IPS-15b (cell line): ENCODE measurements around the gene KRT16.

Experiments used
- H3K27me3 ChIP-seq: one replicate; pipeline ENCODE4 v1.6.1; 2013; ENCODE audit warnings: low read length; ENCODE audit not compliant: control insufficient read depth, insufficient read depth
- H3K36me3 ChIP-seq: one replicate; pipeline ENCODE4 v1.6.1; 2013; ENCODE audit warnings: low read length; ENCODE audit not compliant: control insufficient read depth, insufficient read depth
- H3K4me1 ChIP-seq: one replicate; pipeline ENCODE4 v1.6.1; 2013; ENCODE audit warnings: mild to moderate bottlenecking, low read length; ENCODE audit not compliant: control insufficient read depth, insufficient read depth
- H3K4me3 ChIP-seq: one replicate; pipeline ENCODE4 v1.5.1; 2013; ENCODE audit warnings: low read depth, low read length
- H3K9ac ChIP-seq: one replicate; pipeline ENCODE4 v1.6.1; 2013; ENCODE audit warnings: low read depth, mild to moderate bottlenecking, low read length
- H3K9me3 ChIP-seq: one replicate; pipeline ENCODE4 v1.6.1; 2013; ENCODE audit warnings: mild to moderate bottlenecking, low read length; ENCODE audit not compliant: control insufficient read depth, insufficient read depth

KRT16 gene

DNA sequence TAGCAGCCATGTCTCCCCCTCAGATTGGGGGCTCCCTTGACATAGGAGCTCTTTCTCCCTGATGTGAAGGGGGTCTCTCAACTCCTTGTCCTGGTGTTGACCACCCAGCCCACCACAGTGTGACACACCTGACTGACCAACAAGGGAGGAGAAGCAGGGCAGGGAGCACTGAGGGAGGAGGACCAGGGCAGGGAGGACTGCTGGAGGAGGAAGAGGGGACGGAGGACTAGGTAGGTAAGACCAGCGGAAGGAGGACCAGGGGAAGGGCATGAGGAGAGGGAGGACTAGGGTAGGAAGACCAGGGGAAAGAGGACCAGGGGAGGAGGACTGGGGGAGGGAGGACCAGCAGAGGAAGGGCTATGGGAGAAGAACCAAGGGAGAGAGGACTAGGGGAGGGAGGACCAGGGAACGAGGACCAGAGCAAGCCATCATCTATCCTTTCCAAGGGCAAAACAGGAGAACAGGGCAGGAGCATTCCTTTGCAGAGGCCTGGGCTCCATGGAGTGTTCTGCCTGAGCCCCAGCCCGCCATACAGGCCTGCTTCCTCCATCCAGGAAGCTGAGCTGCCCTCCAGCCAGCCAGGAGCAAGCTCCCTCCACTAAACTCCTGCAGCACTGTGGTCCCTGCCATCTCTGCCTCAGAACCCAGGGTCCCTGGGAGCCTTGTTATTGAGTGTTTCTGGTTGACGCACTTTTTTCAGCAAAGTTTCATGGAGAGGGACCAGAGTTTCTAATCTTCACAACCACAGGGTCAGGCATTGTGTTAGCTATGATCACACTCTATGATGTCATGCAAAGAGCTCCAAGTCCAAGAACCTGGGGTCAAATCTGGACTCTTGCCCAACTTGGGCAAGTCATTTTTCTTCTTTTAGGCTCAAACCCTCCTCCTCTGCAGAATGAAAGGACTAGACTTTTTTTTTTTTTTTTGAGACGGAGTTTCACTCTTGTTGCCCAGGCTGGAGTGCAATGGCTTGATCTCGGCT lies 27.2 kb upstream of the KRT16 start:
- Histone ChIP-seq H3K4me1 (no peaks in the 10 kb centered on the region), H3K27me3 (no peaks in the 10 kb centered on the region), H3K9ac (no peak overlapping the region), H3K36me3 (no peaks in the 10 kb centered on the region), H3K4me3 (no peak overlapping the region), H3K9me3 (no peaks in the 10 kb centered on the region)

DNA sequence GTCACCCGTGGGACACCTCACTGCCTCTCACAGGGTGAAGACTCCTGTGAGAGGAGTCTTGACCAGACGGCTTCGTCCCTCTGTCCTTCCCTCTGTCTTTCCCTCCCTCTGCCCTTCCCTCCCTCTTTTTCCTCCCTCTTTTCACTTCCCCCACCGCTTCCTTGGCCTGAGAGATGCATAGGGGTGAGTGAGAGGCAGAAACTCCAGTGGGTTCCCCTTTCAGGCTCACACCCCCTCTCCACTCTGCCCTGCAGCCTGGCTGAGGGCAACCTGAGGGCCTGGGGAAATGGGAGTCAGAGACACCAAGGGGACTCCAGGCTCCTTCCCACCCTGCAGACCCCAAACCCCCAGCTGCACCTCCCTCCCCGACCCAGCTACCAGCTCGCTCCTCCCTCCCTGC lies 26.4 kb upstream of the KRT16 start:
- Histone ChIP-seq H3K4me3 (no peak overlapping the region), H3K4me1 (no peaks in the 10 kb centered on the region), H3K9ac (no peak overlapping the region), H3K27me3 (no peaks in the 10 kb centered on the region), H3K36me3 (no peaks in the 10 kb centered on the region), H3K9me3 (no peaks in the 10 kb centered on the region)

DNA sequence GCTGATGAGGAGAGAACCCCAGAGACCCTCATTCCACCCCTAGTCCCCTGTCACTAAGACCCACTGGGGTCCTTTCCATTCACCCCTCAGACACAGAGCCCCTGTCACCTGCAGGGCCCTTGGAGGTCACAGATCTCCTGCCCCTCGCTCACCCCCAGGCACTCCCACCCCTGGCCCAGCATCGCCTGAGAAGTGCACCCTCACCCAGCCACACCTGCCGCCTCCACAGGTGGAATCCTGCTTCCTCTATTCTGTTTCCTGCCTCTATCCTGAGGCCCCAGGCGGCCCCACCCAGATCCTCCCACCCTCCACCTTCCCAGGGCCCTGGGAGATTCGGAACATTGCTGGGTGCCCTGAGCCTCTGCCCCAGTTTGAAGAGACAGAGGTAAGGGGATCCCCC lies 25.6 kb upstream of the KRT16 start:
- no peaks in the 10 kb centered on the region for H3K27me3 ChIP-seq
- no peaks in the 10 kb centered on the region for H3K9me3 ChIP-seq
- H3K4me3 ChIP-seq = no peak overlapping the region
- H3K36me3 ChIP-seq = no peaks in the 10 kb centered on the region
- no peak overlapping the region for H3K9ac ChIP-seq
- no peaks in the 10 kb centered on the region for H3K4me1 ChIP-seq

DNA sequence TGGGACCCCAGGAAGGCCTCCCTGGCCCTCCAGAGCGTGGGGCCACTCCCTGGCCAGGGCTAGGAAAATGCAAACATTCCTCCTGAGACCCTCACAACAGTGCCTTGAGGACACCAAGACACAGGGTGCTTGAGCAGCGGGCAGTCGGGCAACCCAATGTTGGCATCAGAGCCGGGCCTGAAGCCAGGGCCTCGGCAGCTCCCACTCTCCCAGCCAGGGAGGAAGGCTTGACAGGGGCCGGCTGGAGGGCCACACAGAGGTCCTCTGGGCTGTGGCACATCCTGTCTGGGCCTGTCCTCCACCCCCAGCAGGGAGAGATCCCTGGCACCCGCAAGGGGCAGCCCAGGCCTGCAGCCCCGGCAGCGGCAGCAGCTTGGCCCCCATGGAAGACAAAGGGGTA lies 24.1 kb upstream of the KRT16 start:
- Histone ChIP-seq H3K4me1 (no peaks in the 10 kb centered on the region), H3K9ac (no peak overlapping the region), H3K4me3 (no peak overlapping the region), H3K9me3 (no peaks in the 10 kb centered on the region), H3K27me3 (no peaks in the 10 kb centered on the region), H3K36me3 (no peaks in the 10 kb centered on the region)

DNA sequence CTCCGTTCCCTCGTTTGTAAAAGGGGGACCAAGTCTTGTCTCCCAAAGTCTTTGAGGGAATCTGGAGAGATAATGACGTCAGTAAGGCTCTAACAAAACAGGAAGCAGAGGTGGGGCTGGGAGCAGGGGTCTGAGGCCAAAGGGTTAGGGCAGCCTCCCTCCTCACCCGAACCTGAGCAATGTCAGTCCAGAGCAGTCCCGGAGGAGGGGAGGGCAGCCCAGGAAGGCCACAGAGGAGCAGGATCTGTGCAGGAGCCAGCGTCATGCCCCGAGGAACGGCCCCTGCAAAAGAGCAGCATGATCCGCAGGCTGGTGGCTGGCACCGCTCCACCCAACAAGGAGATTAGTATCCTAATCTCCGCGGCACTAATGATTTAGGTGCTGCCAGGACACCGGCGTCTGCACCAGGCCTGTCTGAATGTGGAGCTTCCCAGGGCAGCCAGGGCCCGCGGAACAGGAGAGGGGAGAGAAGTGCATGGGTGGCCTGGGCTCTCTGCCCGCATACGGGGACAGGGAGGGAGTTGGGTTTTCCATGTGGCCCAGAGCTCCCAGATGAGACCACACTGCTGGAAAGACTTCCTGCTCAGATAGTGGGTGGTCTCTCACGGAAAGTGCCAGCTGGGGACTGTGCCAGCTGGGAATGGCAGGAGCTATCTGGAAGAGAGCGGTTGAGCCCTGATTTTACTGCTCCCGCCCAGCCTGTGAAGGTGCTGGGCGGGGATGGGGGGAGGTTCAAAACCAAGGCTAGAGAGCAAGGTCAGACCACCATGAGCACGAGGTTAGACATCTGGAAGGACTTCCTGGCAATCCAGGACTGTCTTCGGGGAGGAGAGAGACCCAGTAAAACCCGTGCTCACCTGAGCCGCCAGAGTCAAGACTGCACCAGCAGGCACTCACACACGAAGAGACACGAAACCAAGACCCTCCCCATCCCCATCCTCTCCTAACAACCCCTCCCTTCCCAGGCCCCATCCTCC lies 22.8 kb upstream of the KRT16 start:
- H3K9me3 ChIP-seq = no peaks in the 10 kb centered on the region
- no peaks in the 10 kb centered on the region for H3K4me1 ChIP-seq
- H3K4me3 ChIP-seq = no peak overlapping the region

DNA sequence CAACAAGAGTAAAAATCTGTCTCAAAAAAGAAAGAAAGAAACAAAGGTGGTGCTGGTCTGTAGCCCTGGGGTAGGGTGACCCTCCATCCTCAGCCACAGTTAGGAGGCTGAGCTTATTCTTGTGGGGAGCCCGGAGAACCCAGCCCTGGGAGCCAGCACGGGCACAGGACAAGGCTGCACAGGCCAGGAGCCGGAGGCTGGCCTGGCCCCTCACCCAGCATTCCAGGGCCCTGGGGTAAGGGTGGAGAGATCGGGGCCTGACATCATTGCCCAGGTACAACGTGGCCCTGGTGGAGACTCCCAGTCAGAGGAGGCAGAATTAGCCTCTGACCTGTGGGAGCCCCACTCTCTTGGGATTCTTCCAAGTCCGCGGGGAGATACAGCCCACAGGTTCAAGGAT lies 22.1 kb upstream of the KRT16 start:
- H3K27me3 ChIP-seq = no peaks in the 10 kb centered on the region
- H3K9ac ChIP-seq = no peak overlapping the region
- H3K4me1 ChIP-seq = no peaks in the 10 kb centered on the region
- H3K9me3 ChIP-seq = no peaks in the 10 kb centered on the region
- no peak overlapping the region for H3K4me3 ChIP-seq
- H3K36me3 ChIP-seq = no peaks in the 10 kb centered on the region

More for the DNA sequence above, 22.8 kb upstream of the KRT16 start:
- Histone ChIP-seq H3K27me3 (no peaks in the 10 kb centered on the region), H3K36me3 (no peaks in the 10 kb centered on the region), H3K9ac (no peak overlapping the region)

DNA sequence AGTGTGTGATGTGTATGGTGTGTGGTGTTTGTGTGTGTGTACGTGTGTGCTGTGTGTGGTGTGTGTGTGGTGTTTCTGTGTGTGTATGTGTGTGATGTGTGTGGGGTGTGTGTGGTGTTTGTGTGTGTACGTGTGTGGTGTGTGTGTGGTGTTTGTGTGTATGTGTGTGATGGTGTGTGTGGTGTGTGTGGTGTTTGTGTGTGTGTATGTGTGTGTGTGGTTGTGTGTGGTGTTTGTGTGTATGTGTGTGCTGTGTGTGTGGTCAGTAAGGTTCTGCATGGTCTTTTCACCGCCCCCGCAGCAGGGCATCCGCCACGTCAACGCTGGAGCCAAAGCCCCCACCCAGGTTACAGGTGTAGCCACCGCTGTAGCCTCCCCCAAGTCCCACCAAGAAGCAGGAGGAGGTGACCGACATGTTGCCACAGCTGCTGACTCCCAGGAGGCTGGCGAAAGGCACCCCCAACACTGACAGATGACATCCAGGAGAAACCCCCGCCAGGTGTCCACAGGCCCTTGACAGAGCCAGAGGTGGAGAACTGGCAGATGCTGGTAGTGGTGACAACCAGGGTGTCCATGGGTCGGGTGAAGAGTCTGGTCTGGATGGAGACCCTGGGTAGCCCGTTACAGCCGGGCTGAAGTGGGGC lies 21.1 kb upstream of the KRT16 start:
- no peaks in the 10 kb centered on the region for H3K27me3 ChIP-seq
- no peaks in the 10 kb centered on the region for H3K36me3 ChIP-seq
- H3K9ac ChIP-seq = no peak overlapping the region
- no peaks in the 10 kb centered on the region for H3K9me3 ChIP-seq
- no peaks in the 10 kb centered on the region for H3K4me1 ChIP-seq
- H3K4me3 ChIP-seq = no peak overlapping the region

DNA sequence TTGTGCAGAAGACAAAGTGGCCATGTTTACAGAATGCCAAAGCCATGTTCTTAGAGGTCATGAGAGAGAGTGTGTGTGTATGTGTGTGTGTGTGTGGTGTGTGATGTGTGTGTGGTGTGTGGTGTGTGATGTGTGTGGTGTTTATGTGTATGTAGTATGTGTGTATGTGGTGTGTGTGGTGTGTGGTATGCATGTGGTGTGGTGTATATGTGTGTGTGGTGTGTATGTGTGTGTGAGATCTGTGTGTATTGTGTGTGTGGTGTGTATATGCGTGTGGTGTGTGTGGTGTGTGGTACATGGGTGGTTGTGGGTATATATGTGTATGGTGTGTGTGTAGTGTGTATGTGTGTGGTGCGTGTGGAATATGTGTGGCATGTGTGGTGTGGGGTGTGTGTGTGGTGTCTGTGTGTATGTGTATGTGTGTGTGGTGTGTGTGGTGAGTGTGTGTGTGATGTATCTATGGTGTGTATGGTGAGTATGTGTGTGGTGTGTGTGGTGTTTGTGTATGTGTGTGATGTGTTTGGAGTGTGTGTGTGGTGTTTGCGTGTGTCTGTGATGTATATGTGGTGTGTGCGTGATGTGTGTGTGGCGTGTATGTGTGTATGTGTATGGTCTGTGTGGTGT lies 20.0 kb upstream of the KRT16 start:
- Histone ChIP-seq H3K9ac (no peak overlapping the region), H3K27me3 (no peaks in the 10 kb centered on the region), H3K9me3 (no peaks in the 10 kb centered on the region), H3K4me1 (no peaks in the 10 kb centered on the region), H3K4me3 (no peak overlapping the region), H3K36me3 (no peaks in the 10 kb centered on the region)

DNA sequence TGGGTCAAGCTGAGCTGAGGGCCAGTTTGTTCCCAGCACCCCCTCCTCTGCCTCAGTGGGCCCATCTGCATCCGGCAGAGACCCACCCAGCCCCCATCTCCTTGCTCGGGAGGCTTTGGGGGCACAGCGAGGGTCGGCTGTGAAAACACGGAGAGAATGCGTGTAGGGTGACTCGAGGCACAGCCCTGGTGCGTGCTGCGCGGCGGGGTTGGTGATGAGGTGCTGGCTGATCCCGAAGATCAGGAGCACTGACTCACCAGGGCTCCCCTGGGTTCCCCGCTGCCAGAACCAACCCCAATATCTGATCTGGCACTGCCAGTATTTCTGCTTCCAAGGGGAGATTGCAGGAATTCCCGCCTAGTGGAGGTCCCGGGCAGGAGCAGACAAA lies 19.3 kb upstream of the KRT16 start:
- Histone ChIP-seq H3K9me3 (no peaks in the 10 kb centered on the region), H3K9ac (no peak overlapping the region), H3K4me1 (no peaks in the 10 kb centered on the region), H3K27me3 (no peaks in the 10 kb centered on the region), H3K36me3 (no peaks in the 10 kb centered on the region), H3K4me3 (no peak overlapping the region)

DNA sequence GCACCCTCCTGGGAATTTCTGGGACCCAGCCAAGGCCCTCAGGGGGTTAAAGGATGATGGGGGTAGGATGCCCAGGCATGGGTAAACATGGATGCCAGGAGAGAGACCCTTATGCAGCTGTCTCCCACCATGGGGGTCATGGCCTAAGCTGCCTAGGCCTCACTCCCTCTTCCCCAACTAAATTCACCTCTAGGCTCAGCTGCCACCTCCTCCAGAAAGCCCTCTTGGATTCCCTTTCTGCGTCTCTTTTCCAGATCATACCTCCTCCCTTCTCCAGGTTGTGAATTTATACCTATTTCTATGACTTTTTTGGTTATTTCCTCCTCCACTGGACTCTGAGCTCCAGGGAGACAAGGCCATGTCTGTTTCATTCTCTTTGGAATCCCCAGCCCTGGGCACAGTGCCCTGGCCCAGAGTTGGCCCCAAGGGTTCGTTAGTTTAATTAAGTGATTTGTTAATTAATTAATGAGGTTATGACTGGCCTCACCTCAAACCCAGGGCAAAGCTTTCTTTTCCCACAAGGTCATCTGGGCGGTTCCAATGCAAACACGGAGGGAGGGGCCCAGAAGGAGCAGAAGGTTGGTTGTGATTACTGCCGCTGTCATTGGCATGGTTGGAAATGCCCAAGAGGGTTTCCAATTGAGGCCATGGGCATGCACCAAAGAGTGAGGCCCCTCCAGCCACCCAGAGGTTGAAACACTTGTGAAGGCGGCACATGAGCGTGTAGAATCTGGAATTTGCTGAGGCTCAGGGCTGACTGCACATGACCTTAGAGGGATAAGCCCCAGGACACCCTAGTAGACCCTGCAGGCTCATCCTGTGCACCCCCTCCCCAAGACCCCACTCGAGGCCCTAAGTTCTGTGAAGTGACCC lies 18.7 kb upstream of the KRT16 start:
- Histone ChIP-seq H3K36me3 (no peaks in the 10 kb centered on the region), H3K9me3 (no peaks in the 10 kb centered on the region), H3K27me3 (no peaks in the 10 kb centered on the region), H3K4me1 (no peaks in the 10 kb centered on the region), H3K4me3 (no peak overlapping the region), H3K9ac (no peak overlapping the region)
